GM12864 (cell line): Measurements from ENCODE around the gene RAP2C.

ENCODE experiments used
- DNase-seq: peaks from one replicate; pipeline ENCODE4 v3.0.0-alpha.2; 2011; ENCODE audit warnings: low read depth
- H3K4me3 ChIP-seq: 2 replicates; pipeline ENCODE4 v1.5.1; 2011; ENCODE audit warnings: mild to moderate bottlenecking, low read depth, low read length, control low read depth
- TF ChIP-seq, protein P1 (sequence below): IDR thresholded peaks from 2 replicates; pipeline ENCODE4 v1.5.1; 2011; ENCODE audit warnings: low read depth, mild to moderate bottlenecking, moderate library complexity, low read length, control low read depth, inconsistent platforms; ENCODE audit errors: missing control alignments

Gene RAP2C

DNA sequence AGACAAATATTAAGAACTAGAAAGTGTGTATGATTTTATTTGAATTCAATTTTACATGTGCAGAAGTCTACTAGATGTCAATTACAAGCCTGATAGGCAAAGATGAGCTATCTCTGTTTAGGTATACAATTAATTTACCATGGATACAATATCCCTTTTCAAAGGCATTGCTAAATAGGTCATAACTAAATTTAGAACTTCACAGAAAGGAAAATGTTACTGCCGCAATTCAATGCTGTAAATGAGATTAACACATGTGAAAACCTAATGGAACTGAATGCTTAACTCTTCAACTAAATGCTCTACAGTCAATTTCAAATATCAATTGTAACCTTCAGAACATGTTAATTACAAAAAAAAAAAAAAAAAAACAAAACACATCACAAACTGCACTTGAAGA, 14.6 kb downstream of the RAP2C start:
- no peak for DNase-seq
- H3K4me3 ChIP-seq, result no peak overlapping the region
- TF ChIP-seq, protein P1, sequence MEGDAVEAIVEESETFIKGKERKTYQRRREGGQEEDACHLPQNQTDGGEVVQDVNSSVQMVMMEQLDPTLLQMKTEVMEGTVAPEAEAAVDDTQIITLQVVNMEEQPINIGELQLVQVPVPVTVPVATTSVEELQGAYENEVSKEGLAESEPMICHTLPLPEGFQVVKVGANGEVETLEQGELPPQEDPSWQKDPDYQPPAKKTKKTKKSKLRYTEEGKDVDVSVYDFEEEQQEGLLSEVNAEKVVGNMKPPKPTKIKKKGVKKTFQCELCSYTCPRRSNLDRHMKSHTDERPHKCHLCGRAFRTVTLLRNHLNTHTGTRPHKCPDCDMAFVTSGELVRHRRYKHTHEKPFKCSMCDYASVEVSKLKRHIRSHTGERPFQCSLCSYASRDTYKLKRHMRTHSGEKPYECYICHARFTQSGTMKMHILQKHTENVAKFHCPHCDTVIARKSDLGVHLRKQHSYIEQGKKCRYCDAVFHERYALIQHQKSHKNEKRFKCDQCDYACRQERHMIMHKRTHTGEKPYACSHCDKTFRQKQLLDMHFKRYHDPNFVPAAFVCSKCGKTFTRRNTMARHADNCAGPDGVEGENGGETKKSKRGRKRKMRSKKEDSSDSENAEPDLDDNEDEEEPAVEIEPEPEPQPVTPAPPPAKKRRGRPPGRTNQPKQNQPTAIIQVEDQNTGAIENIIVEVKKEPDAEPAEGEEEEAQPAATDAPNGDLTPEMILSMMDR, result no peak

DNA sequence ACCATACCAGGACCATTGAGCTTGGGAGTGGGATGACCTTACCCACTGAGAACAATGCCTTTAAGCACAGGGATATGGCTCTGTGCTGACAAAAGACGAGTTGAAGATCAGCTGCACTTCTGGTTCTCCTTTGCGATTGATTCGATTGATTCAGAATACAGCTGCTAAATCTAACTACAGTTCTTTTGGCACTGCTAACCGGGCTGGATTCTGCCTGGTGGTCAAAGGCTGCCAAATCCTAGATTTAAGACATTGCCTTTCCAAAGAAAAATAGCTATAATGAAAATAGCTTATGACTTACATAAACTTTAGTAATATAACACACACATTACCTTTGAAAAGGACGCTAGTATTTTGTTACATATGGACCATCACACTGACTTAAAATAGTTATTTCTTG, 18.3 kb downstream of the RAP2C start:
- TF ChIP-seq, protein P1, result no peak
- DNase-seq, result no peak
- no peak overlapping the region for H3K4me3 ChIP-seq

DNA sequence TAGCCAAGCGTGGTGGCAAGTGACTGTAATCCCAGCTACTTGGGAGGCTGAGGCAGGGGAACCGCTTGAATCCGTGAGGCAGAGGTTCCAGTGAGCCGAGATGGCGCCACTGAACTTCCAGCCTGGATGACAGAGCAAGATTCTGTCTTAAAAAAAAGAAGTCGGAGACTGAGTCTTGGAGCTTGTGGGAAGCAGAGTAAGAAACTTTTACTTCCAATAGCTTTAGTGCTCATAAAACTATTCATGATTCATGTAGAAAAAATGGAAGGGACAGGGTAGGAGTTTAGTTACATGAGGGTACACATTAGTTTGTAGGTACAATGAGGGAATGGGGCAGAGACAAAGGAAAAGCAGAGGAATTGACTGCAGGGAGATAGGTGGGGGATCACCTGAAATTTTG, 19.3 kb downstream of the RAP2C start:
- DNase-seq, result no peak
- no peak overlapping the region for H3K4me3 ChIP-seq
- TF ChIP-seq, protein P1, result no peak

DNA sequence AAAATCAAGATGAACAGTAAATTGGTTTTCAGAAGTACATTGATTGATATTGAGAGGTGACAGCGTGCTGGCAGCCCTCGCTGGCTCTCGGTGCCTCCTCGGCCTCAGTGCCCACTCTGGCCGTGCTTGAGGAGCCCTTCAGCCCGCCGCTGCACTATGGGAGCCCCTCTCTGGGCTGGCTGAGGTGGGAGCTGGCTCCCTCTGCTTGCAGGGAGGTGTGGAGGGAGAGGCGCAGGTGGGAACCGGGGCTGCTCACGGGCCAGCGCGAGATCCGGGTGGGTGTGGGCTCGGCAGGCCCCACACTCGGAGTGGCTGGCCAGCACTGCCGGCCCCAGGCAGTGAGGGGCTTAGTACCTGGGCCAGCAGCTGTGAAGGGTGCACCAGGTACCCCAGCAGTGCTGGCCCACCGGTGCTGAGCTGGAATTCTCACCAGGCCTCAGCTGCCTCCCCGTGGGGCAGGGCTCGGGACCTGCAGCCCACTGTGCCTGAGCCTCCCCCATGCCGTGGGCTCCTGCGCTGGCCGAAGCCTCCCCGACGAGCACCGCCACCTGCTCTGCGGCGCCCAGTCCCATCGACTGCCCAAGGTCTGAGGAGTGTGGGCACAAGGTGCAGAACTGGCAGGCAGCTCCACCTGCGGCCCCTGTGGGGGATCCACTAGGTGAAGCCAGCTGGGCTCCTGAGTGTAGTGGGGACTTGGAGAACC, 25.2 kb downstream of the RAP2C start:
- no peak for DNase-seq
- TF ChIP-seq, protein P1, result no peak
- H3K4me3 ChIP-seq, result no peak overlapping the region

DNA sequence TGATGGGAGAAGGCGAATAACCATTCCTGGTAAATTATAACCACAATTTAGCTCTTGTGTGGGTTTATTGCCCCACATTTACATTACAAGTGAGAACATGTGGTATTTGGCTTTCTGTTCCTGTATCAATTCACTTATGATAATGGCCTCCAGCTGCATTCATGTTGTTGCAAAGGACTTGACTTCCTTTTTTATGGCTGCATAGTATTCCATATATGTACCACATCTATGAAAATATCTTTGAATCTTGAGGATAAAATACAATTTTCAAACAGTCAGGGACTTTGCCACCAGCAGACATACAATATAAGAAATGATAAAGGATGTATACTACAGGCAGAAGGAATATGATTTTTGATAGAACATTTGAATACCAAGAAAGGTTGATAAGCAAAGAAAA, 27.3 kb downstream of the RAP2C start:
- no peak overlapping the region for H3K4me3 ChIP-seq
- DNase-seq, result no peak
- TF ChIP-seq, protein P1, result no peak

DNA sequence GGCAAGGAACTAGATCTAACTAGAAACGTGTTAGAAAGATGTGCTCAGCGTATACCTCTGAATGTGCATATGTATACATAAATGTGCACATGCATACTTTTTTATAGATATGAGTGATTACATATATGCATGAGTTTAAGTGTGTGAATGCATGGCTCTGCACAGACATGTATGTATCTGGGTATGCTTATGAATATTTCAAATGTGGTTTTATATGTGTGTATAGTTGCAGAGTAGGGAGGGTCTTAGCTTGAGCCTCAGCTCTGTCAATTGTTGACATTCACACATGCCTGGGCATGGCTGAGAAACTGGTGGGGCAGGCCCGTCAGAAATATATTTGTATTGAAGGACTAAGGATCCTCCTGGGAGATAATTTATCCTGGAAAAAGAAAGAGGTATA, 31.1 kb downstream of the RAP2C start:
- H3K4me3 ChIP-seq, result no peak overlapping the region
- TF ChIP-seq, protein P1, result no peak
- DNase-seq, result no peak

DNA sequence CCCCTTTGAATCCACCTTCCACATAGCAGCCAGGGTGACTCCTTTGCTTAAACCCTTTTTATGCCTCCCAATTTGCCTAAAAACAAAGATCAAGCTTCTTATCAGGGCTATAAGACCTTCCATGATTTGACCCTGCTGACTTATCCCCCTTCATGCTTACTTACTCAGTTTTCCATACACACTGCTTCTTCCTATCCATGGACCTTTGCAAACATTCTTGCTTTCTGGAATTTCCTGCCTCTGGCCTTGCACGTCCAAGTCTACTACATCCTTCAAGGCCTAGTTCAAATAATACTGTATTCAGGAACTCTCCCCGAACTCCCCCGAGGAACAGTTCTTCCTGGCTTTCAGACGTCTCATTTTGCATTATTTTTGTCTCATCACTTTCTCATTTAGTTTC, 31.8 kb downstream of the RAP2C start:
- H3K4me3 ChIP-seq, result no peak overlapping the region
- TF ChIP-seq, protein P1, result no peak
- DNase-seq, result no peak
